ENCODE data around the gene INSC. TPM values are rescaled to one million over a fixed set of nuclear protein-coding genes. Genes with fewer than 3 reads are reported as not detected.
A peak's percentile ranks its signal among the peaks of the same experiment; 100 is the strongest.

The INSC gene
- total and polyA plus RNA-seq, 7 donors: 1.4 to 5.4 (median 2.9) TPM

GRCh38 chr11:15142838-15143237 lies 28.1 kb downstream of the INSC start:
- Histone ChIP-seq H3K4me1 (peaks cover 0 to 6% (median 0%) of the 10 kb centered on the region in 4 donors), H3K9me3 (no peaks in the 10 kb centered on the region), H3K4me3 (no peak overlapping the region), H3K36me3 (no peaks in the 10 kb centered on the region), H3K27ac (no peak overlapping the region), H3K27me3 (no peaks in the 10 kb centered on the region)
- 86 to 87% methylated on average over 7 of the region's 7 CpGs for WGBS, 2 donors
- no peak for TF ChIP-seq EP300 (IDR thresholded peaks at IDR 0.05)
- TF ChIP-seq POLR2A (IDR thresholded peaks at IDR 0.05): no peak
- no peak for TF ChIP-seq CTCF (IDR thresholded peaks at IDR 0.05)
- TF ChIP-seq POLR2AphosphoS5 (IDR thresholded peaks at IDR 0.05): no peak
- DNase-seq: no peak
- intact Hi-C loops (cut with DNase I): no loop called here

- H3K27ac ChIP-seq: no peak overlapping the region
- TF ChIP-seq POLR2A (IDR thresholded peaks at IDR 0.05) (no peak), POLR2AphosphoS5 (IDR thresholded peaks at IDR 0.05) (no peak)
- H3K4me3 ChIP-seq: no peak overlapping the region
- DNase-seq: no peak
- intact Hi-C loops (cut with DNase I): no loop called here
- H3K9me3 ChIP-seq: no peaks in the 10 kb centered on the region
- no peaks in the 10 kb centered on the region for H3K27me3 ChIP-seq
- no peaks in the 10 kb centered on the region for H3K36me3 ChIP-seq
- peaks cover 0 to 6% (median 0%) of the 10 kb centered on the region in 4 donors for H3K4me1 ChIP-seq
Measured at GRCh38 chr11:15143855-15144254, 29.1 kb downstream of the INSC start.

- intact Hi-C loops (cut with DNase I): no loop called here
- TF ChIP-seq CTCF (IDR thresholded peaks at IDR 0.05) (no peak), POLR2AphosphoS5 (IDR thresholded peaks at IDR 0.05) (no peak), EP300 (IDR thresholded peaks at IDR 0.05) (no peak), POLR2A (IDR thresholded peaks at IDR 0.05) (no peak)
- no peak overlapping the region for H3K27ac ChIP-seq
- H3K36me3 ChIP-seq: no peaks in the 10 kb centered on the region
- peaks cover 0 to 6% (median 0%) of the 10 kb centered on the region in 4 donors for H3K4me1 ChIP-seq
- H3K4me3 ChIP-seq: no peak overlapping the region
- no peaks in the 10 kb centered on the region for H3K27me3 ChIP-seq
- no peak for DNase-seq
- no peaks in the 10 kb centered on the region for H3K9me3 ChIP-seq
- 78 to 82% methylated on average over 1 of the region's 1 CpG for WGBS, 2 donors
Measured at GRCh38 chr11:15144347-15144746, 29.6 kb downstream of the INSC start.

GRCh38 chr11:15145151-15145550 lies 30.4 kb downstream of the INSC start:
- intact Hi-C loops (cut with DNase I): no loop called here

GRCh38 chr11:15145615-15146014 lies 30.9 kb downstream of the INSC start:
- no peaks in the 10 kb centered on the region for H3K36me3 ChIP-seq
- H3K27ac ChIP-seq: peak overlapping the region in 2 of 4 donors; percentile 3 to 28
- DNase-seq: no peak
- H3K4me1 ChIP-seq: peaks cover 0 to 6% (median 0%) of the 10 kb centered on the region in 4 donors
- intact Hi-C loops (cut with DNase I): no loop called here
- TF ChIP-seq EP300 (IDR thresholded peaks at IDR 0.05): no peak
- no peak for TF ChIP-seq POLR2AphosphoS5 (IDR thresholded peaks at IDR 0.05)
- TF ChIP-seq CTCF (IDR thresholded peaks at IDR 0.05): no peak
- TF ChIP-seq POLR2A (IDR thresholded peaks at IDR 0.05): no peak
- H3K27me3 ChIP-seq: no peaks in the 10 kb centered on the region
- no peak overlapping the region for H3K4me3 ChIP-seq
- 18 to 38% methylated on average over 1 of the region's 1 CpG for WGBS, 2 donors
- H3K9me3 ChIP-seq: no peaks in the 10 kb centered on the region

More at GRCh38 chr11:15145151-15145550, 30.4 kb downstream of the INSC start:
- no peaks in the 10 kb centered on the region for H3K9me3 ChIP-seq
- H3K27me3 ChIP-seq: no peaks in the 10 kb centered on the region
- WGBS, 2 donors: 19 to 63% methylated on average over 2 of the region's 2 CpGs
- no peaks in the 10 kb centered on the region for H3K36me3 ChIP-seq
- H3K4me1 ChIP-seq: peaks cover 0 to 6% (median 0%) of the 10 kb centered on the region in 4 donors
- peak overlapping the region in 2 of 4 donors; percentile 3 to 28 for H3K27ac ChIP-seq
- TF ChIP-seq POLR2AphosphoS5 (IDR thresholded peaks at IDR 0.05) (no peak), EP300 (IDR thresholded peaks at IDR 0.05) (no peak), CTCF (IDR thresholded peaks at IDR 0.05) (no peak), POLR2A (IDR thresholded peaks at IDR 0.05) (no peak)
- no peak overlapping the region for H3K4me3 ChIP-seq
- no peak for DNase-seq

Data from sigmoid colon (tissue), 7 donors.